ENCODE results near the gene CD37.

Gene CD37

GRCh38 chr19:49340865-49341718, 5.9 kb downstream of the CD37 start:
- peaks cover 46 to 55% (median 49%) of the 10 kb centered on the region in 3 donors for H3K36me3 ChIP-seq
- TF ChIP-seq CTCF (IDR thresholded peaks at IDR 0.05): no peak
- peak overlapping the region; percentile 85 to 96 for H3K27ac ChIP-seq
- H3K4me1 ChIP-seq: peaks cover 0 to 30% (median 18%) of the 10 kb centered on the region in 4 donors
- no peaks in the 10 kb centered on the region for H3K9me3 ChIP-seq
- peak overlapping the region in 1 of 2 donors; percentile 52 for H3K4me3 ChIP-seq
- intact Hi-C loops (cut with DNase I; ENCODE audit: low total_unique reads): loop anchor here (10.0 kb wide), 1 partner anchor 76 kb away; no protein-coding TSS in a partner anchor
- no peaks in the 10 kb centered on the region for H3K27me3 ChIP-seq
- DNase-seq: peak in 1 of 2 donors; percentile 65

- intact Hi-C loops (cut with DNase I; ENCODE audit: low total_unique reads): loop anchor here (10.0 kb wide), 1 partner anchor 78 kb away; no protein-coding TSS in a partner anchor
- peaks cover 58 to 67% (median 61%) of the 10 kb centered on the region in 3 donors for H3K36me3 ChIP-seq
- H3K4me1 ChIP-seq: peaks cover 0 to 30% (median 18%) of the 10 kb centered on the region in 4 donors
- no peak overlapping the region for H3K4me3 ChIP-seq
- peak in 1 of 2 donors; percentile 61 for DNase-seq
- TF ChIP-seq CTCF (IDR thresholded peaks at IDR 0.05): no peak
- H3K9me3 ChIP-seq: no peaks in the 10 kb centered on the region
- H3K27me3 ChIP-seq: no peaks in the 10 kb centered on the region
- no peak overlapping the region for H3K27ac ChIP-seq
Measured at GRCh38 chr19:49342291-49342721, 7.1 kb downstream of the CD37 start.

GRCh38 chr19:49343123-49343522, 7.9 kb downstream of the CD37 start:
- Histone ChIP-seq H3K27me3 (no peaks in the 10 kb centered on the region), H3K4me1 (peaks cover 0 to 27% (median 16%) of the 10 kb centered on the region in 4 donors), H3K27ac (no peak overlapping the region), H3K4me3 (no peak overlapping the region), H3K36me3 (peaks cover 62 to 75% (median 64%) of the 10 kb centered on the region in 3 donors), H3K9me3 (no peaks in the 10 kb centered on the region)
- no peak for TF ChIP-seq CTCF (IDR thresholded peaks at IDR 0.05)
- DNase-seq: peak in 1 of 2 donors; percentile 49
- intact Hi-C loops (cut with DNase I; ENCODE audit: low total_unique reads): loop anchor here (10.0 kb wide), 1 partner anchor 78 kb away; no protein-coding TSS in a partner anchor

GRCh38 chr19:49344505-49345423, 9.6 kb downstream of the CD37 start:
- DNase-seq: no peak
- Histone ChIP-seq H3K27ac (no peak overlapping the region), H3K4me3 (no peak overlapping the region), H3K9me3 (no peaks in the 10 kb centered on the region), H3K27me3 (no peaks in the 10 kb centered on the region), H3K4me1 (peaks cover 0 to 15% (median 7%) of the 10 kb centered on the region in 4 donors), H3K36me3 (peaks cover 71 to 92% (median 80%) of the 10 kb centered on the region in 3 donors)
- intact Hi-C loops (cut with DNase I; ENCODE audit: low total_unique reads): loop anchor here (10.0 kb wide), 1 partner anchor 80 kb away; no protein-coding TSS in a partner anchor
- TF ChIP-seq CTCF (IDR thresholded peaks at IDR 0.05): no peak

- H3K4me3 ChIP-seq: no peak overlapping the region
- H3K9me3 ChIP-seq: no peaks in the 10 kb centered on the region
- intact Hi-C loops (cut with DNase I; ENCODE audit: low total_unique reads): loop anchor here (10.0 kb wide), 1 partner anchor 82 kb away; no protein-coding TSS in a partner anchor
- no peak for TF ChIP-seq CTCF (IDR thresholded peaks at IDR 0.05)
- no peak for DNase-seq
- H3K27ac ChIP-seq: no peak overlapping the region
- no peaks in the 10 kb centered on the region for H3K4me1 ChIP-seq
- H3K27me3 ChIP-seq: no peaks in the 10 kb centered on the region
- peaks cover 82 to 100% (median 88%) of the 10 kb centered on the region in 3 donors for H3K36me3 ChIP-seq
Measured at GRCh38 chr19:49347191-49347590, 12.0 kb downstream of the CD37 start.

Measured in tibial artery (tissue), 4 donors.